Left lung (tissue), 10 donors: ENCODE measurements around the gene METTL24. TPM values are rescaled to one million over a fixed set of nuclear protein-coding genes. Genes with fewer than 3 reads are reported as not detected.

Experiments
- ATAC-seq: fragments of 200-7000 bp; cut with Tn5 transposase; one replicate; pipeline ENCODE4 v1.9.1; 2020; ENCODE audit warnings: moderate library complexity
- DNase-seq, 4 donors: peaks; one replicate each; pipeline ENCODE4 v3.0.0-alpha.2; 2013 to 2020
- H3K27ac ChIP-seq, 2 donors: fragments of 200-600 bp; sonication (generic) in 1 of 2; one replicate each; pipeline versions ENCODE4 v1.5.0 to v1.8.0; 2020 to 2021
- H3K27me3 ChIP-seq, 2 donors: fragments of 200-600 bp; sonication (generic) in 1 of 2; one replicate each; pipeline versions ENCODE4 v1.5.0 to v1.8.0; 2020 to 2021
- H3K36me3 ChIP-seq, 2 donors: fragments of 200-600 bp; sonication (generic) in 1 of 2; one replicate each; pipeline versions ENCODE4 v1.5.0 to v1.8.0; 2020 to 2021
- H3K4me1 ChIP-seq, 2 donors: fragments of 200-600 bp; one replicate each; pipeline ENCODE4 v1.8.0; 2021
- H3K4me3 ChIP-seq, 2 donors: fragments of 200-600 bp; sonication (generic) in 1 of 2; one replicate each; pipeline versions ENCODE4 v1.5.0 to v1.8.0; 2020 to 2021; ENCODE audit warnings: mild to moderate bottlenecking in 1 of 2
- H3K9me3 ChIP-seq, 2 donors: fragments of 200-600 bp; sonication (generic) in 1 of 2; one replicate each; pipeline versions ENCODE4 v1.5.0 to v1.8.0; 2020 to 2021
- CTCF ChIP-seq, 2 donors: fragments of 200-600 bp; sonication (generic) in 1 of 2; IDR thresholded peaks; one replicate each; pipeline versions ENCODE4 v1.5.0 to v1.8.0; 2021; ENCODE audit warnings: antibody characterized with exemption in 2 of 2
- intact Hi-C, 2 donors: fragments of 100-400 bp; cut with DNase I; formaldehyde crosslinking; loops; one replicate each; pipeline versions ENCODE4 v1.11.2 to v1.14.2; 2022
- polyA plus RNA-seq, 6 donors: library from polyadenylated mRNA; unstranded; fragments of 120-200 nt; gene quantifications; one replicate each; pipeline ENCODE4 v1.2.1, GENCODE V29; 2013; ENCODE audit not compliant: insufficient read length in 6 of 6
- total RNA-seq, 2 donors: library from RNA; stranded (reverse); fragmentation: NEBNext Ultra II Directional; extraction: Animal tissue kit (Norgen Biotek cat#: 25700); gene quantifications; one replicate each; pipeline ENCODE4 v1.2.1, GENCODE V29; 2021
- donor health status: DM: no; HTN: yes; CAD: no.
- donor health status: DM: no; HTN: no; CAD: no.

Gene METTL24
- total and polyA plus RNA-seq, 8 donors, result 2.3 to 5.1 (median 3.2) TPM

DNA sequence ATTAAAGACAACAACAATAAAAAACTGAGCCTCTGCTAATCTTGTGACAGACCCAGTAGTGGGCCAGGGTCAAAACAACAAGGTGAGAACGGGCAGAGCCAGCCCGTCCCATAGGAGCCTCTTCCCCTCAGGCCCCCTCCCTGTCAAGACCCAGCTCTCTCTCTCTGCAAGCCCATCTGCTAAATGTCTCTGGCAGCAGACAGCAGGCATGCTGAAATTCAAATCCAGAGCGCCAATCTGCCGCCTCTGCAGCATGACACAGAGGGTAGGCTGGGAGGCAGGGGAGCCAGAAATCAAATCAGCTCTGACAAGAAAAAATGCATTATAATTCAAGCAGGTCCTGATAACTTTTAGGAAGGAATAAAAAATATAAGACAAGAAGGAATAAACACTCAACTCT lies 26.3 kb downstream of the METTL24 start:
- ATAC-seq (no peak), DNase-seq (peak in 1 of 4 donors; percentile 52)
- H3K27ac ChIP-seq, result no peak overlapping the region
- no peaks in the 10 kb centered on the region for H3K27me3 ChIP-seq
- no peaks in the 10 kb centered on the region for H3K9me3 ChIP-seq
- H3K36me3 ChIP-seq, result no peaks in the 10 kb centered on the region
- intact Hi-C loops, result no loop called here
- no peak overlapping the region for H3K4me3 ChIP-seq
- TF ChIP-seq CTCF (IDR thresholded peaks at IDR 0.05), result no peak
- peaks cover 0 to 8% of the 10 kb centered on the region in 2 donors for H3K4me1 ChIP-seq

- DNase-seq (no peak), ATAC-seq (no peak)
- H3K9me3 ChIP-seq, result no peaks in the 10 kb centered on the region
- no peaks in the 10 kb centered on the region for H3K36me3 ChIP-seq
- no peak overlapping the region for H3K27ac ChIP-seq
- TF ChIP-seq CTCF (IDR thresholded peaks at IDR 0.05), result no peak
- peaks cover 0 to 8% of the 10 kb centered on the region in 2 donors for H3K4me1 ChIP-seq
- H3K4me3 ChIP-seq, result no peak overlapping the region
- intact Hi-C loops, result no loop called here
- no peaks in the 10 kb centered on the region for H3K27me3 ChIP-seq
Observed at GRCh38 chr6:110331390-110331789, 26.8 kb downstream of the METTL24 start.

- peak overlapping the region; percentile 31 to 42 for H3K27ac ChIP-seq
- no peaks in the 10 kb centered on the region for H3K9me3 ChIP-seq
- H3K4me1 ChIP-seq, result peaks cover 5 to 13% of the 10 kb centered on the region in 2 donors
- peak; percentile 61 for ATAC-seq
- no peak for DNase-seq
- no peaks in the 10 kb centered on the region for H3K27me3 ChIP-seq
- peak overlapping the region in 1 of 2 donors; percentile 1 for H3K4me3 ChIP-seq
- TF ChIP-seq CTCF (IDR thresholded peaks at IDR 0.05), result no peak
- intact Hi-C loops, result no loop called here
- H3K36me3 ChIP-seq, result no peaks in the 10 kb centered on the region
Observed at GRCh38 chr6:110329714-110330436, 28.3 kb downstream of the METTL24 start.

- Histone ChIP-seq H3K4me1 (peaks cover 6 to 13% of the 10 kb centered on the region in 2 donors), H3K4me3 (peak overlapping the region in 1 of 2 donors; percentile 1), H3K27me3 (no peaks in the 10 kb centered on the region), H3K36me3 (no peaks in the 10 kb centered on the region), H3K9me3 (no peaks in the 10 kb centered on the region), H3K27ac (peak overlapping the region in 1 of 2 donors; percentile 31)
- DNase-seq, result peak in 2 of 4 donors; percentile 51 to 59
- TF ChIP-seq CTCF (IDR thresholded peaks at IDR 0.05), result no peak
- ATAC-seq, result peak; percentile 59
- intact Hi-C loops, result no loop called here
Observed at GRCh38 chr6:110329348-110329713, 28.8 kb downstream of the METTL24 start.

DNA sequence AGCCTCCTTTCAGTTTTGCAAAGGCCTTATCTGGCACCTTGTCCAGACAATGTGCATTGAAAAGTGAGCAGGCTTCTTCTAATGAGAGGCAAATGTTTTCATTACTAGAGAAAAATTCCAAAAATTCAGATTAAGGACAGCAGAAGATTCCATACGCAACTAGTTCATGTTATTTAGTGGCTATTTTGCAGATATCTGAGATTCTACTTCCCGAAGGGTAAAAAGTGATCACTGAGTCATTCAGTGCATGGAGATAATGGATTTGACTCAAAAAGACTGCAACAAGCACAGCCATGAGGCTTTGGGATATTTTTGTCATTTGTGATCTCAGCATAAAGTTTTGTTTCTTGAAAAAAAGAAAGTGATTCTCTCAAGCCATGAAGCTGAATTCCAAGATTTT lies 29.9 kb downstream of the METTL24 start:
- Histone ChIP-seq H3K27ac (peak overlapping the region in 1 of 2 donors; percentile 37), H3K36me3 (no peaks in the 10 kb centered on the region), H3K27me3 (no peaks in the 10 kb centered on the region), H3K4me3 (no peak overlapping the region), H3K4me1 (peaks cover 6 to 13% of the 10 kb centered on the region in 2 donors), H3K9me3 (no peaks in the 10 kb centered on the region)
- DNase-seq, result no peak
- intact Hi-C loops, result no loop called here
- no peak for ATAC-seq
- TF ChIP-seq CTCF (IDR thresholded peaks at IDR 0.05), result no peak
